Ovary (tissue), 3 donors: ENCODE data around the gene PODXL2.

Experiments used
- EP300 ChIP-seq: sonication (generic); formaldehyde crosslinking; IDR thresholded peaks from one replicate; pipeline ENCODE4 v1.6.1; 2017; ENCODE audit warnings: antibody characterized with exemption
- POLR2A ChIP-seq: fragments of 450-650 bp; IDR thresholded peaks from one replicate; pipeline ENCODE4 v1.6.1; 2017; ENCODE audit warnings: antibody characterized with exemption, mild to moderate bottlenecking, moderate library complexity
- TF ChIP-seq, protein P1 (sequence below), 3 donors: fragments of 450-650 bp in 2 of 3; fragments of 200-600 bp in 1 of 3; IDR thresholded peaks; one replicate each; pipeline versions ENCODE4 v1.5.1 to v1.8.0; 2016 to 2022; ENCODE audit warnings: antibody characterized with exemption in 3 of 3, mild to moderate bottlenecking in 1 of 3
- donor health status: DM: no; HTN: no; CAD: no.

DNA sequence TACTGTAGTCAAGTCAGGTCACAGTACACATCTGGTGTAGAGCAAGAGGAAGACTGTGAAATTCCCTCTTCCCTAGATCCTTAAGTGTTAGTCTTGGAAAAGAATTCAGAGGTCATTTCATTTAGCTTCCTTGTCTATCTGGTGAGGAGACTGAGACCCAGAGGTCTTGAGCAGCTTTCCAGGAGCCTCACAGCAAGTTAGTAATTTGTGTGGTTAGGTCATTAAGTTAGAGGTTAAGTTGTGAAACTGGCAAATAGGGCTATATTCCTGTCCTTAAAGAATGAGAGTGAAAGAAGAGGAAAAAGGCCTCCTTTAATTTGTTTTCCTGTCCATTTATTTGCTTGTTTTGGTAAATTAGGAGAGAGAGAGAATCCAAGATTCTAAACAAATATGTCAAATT lies 9.0 kb downstream of the PODXL2 start:
- TF ChIP-seq, protein P1, sequence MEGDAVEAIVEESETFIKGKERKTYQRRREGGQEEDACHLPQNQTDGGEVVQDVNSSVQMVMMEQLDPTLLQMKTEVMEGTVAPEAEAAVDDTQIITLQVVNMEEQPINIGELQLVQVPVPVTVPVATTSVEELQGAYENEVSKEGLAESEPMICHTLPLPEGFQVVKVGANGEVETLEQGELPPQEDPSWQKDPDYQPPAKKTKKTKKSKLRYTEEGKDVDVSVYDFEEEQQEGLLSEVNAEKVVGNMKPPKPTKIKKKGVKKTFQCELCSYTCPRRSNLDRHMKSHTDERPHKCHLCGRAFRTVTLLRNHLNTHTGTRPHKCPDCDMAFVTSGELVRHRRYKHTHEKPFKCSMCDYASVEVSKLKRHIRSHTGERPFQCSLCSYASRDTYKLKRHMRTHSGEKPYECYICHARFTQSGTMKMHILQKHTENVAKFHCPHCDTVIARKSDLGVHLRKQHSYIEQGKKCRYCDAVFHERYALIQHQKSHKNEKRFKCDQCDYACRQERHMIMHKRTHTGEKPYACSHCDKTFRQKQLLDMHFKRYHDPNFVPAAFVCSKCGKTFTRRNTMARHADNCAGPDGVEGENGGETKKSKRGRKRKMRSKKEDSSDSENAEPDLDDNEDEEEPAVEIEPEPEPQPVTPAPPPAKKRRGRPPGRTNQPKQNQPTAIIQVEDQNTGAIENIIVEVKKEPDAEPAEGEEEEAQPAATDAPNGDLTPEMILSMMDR (IDR thresholded peaks at IDR 0.05): no peak
- TF ChIP-seq POLR2A (no peak), EP300 (no peak)
